Bronchial epithelial cell (primary cell): ENCODE results near the gene ZBP1. TPM values are rescaled to one million over a fixed set of nuclear protein-coding genes. Genes with fewer than 3 reads are reported as not detected.
A peak's percentile ranks its signal among the peaks of the same experiment; 100 is the strongest.

ENCODE experiments used
- DNase-seq: peaks from one replicate; pipeline ENCODE4 v3.0.0-alpha.2; 2010; ENCODE audit warnings: low read depth
- FAIRE-seq: peaks from 2 replicates; lab custom pipeline; 2011; peaks lifted over from hg19 to GRCh38; lab: Jason Lieb, UNC
- H3K27me3 ChIP-seq: 2 replicates; pipeline ENCODE4 v1.5.1; 2011; ENCODE audit warnings: low read length; ENCODE audit not compliant: control insufficient read depth, insufficient read depth
- H3K36me3 ChIP-seq: 2 replicates; pipeline ENCODE4 v1.5.1; 2011; ENCODE audit warnings: low read length; ENCODE audit not compliant: control insufficient read depth, insufficient read depth
- H3K4me3 ChIP-seq: 2 replicates; pipeline ENCODE4 v1.5.1; 2011; ENCODE audit warnings: mild to moderate bottlenecking, low read depth, low read length, control low read depth
- total RNA-seq: library from RNA; depleted of rRNA; stranded (reverse); fragments of >200 nt; gene quantifications from 2 replicates; pipeline ENCODE4 v1.2.1, GENCODE V29; 2014
- TF ChIP-seq, protein P1 (sequence below): IDR thresholded peaks from 2 replicates; pipeline ENCODE4 v1.5.1; 2011; ENCODE audit warnings: mild to moderate bottlenecking, moderate library complexity, low read length, control low read depth, inconsistent platforms; ENCODE audit not compliant: insufficient read depth, severe bottlenecking

ZBP1 gene
- total RNA-seq, 1 donor from 2014 or later, result not detected

GRCh38 chr20:57628047-57628961 lies 8.1 kb upstream of the ZBP1 start:
- DNase-seq (peak; percentile 29), FAIRE-seq (no peak)
- TF ChIP-seq, protein P1, sequence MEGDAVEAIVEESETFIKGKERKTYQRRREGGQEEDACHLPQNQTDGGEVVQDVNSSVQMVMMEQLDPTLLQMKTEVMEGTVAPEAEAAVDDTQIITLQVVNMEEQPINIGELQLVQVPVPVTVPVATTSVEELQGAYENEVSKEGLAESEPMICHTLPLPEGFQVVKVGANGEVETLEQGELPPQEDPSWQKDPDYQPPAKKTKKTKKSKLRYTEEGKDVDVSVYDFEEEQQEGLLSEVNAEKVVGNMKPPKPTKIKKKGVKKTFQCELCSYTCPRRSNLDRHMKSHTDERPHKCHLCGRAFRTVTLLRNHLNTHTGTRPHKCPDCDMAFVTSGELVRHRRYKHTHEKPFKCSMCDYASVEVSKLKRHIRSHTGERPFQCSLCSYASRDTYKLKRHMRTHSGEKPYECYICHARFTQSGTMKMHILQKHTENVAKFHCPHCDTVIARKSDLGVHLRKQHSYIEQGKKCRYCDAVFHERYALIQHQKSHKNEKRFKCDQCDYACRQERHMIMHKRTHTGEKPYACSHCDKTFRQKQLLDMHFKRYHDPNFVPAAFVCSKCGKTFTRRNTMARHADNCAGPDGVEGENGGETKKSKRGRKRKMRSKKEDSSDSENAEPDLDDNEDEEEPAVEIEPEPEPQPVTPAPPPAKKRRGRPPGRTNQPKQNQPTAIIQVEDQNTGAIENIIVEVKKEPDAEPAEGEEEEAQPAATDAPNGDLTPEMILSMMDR, result no peak
- H3K4me3 ChIP-seq, result no peak overlapping the region
- no peaks in the 10 kb centered on the region for H3K27me3 ChIP-seq
- H3K36me3 ChIP-seq, result no peaks in the 10 kb centered on the region

GRCh38 chr20:57627339-57627738 lies 7.1 kb upstream of the ZBP1 start:
- FAIRE-seq, result no peak
- DNase-seq, result no peak
- TF ChIP-seq, protein P1, result no peak
- no peaks in the 10 kb centered on the region for H3K36me3 ChIP-seq
- H3K27me3 ChIP-seq, result no peaks in the 10 kb centered on the region
- no peak overlapping the region for H3K4me3 ChIP-seq

DNA sequence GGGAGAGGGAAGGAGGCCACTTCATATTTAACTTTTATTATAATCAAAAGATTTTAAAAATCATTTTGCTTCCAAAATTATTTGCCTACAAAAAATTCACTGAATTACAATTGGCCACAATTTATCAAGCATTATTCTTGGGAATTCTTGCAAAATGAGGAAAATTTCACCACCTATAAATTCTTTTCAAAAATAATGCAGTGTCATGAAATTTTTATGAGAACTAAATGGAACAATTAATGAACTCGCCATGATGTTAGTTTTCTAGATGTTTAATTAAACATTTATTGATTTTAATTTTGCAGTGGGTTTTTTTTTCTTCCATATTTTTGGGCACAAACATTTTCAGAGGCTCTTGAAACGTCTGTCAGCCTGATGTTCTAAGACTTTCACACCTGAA lies 5.8 kb upstream of the ZBP1 start:
- H3K4me3 ChIP-seq, result no peak overlapping the region
- H3K36me3 ChIP-seq, result no peaks in the 10 kb centered on the region
- no peaks in the 10 kb centered on the region for H3K27me3 ChIP-seq
- no peak for FAIRE-seq
- TF ChIP-seq, protein P1, result no peak
- no peak for DNase-seq

- FAIRE-seq (no peak), DNase-seq (no peak)
- Histone ChIP-seq H3K36me3 (no peaks in the 10 kb centered on the region), H3K4me3 (no peak overlapping the region), H3K27me3 (no peaks in the 10 kb centered on the region)
- TF ChIP-seq, protein P1, result no peak
Observed at GRCh38 chr20:57625181-57625958, 5.1 kb upstream of the ZBP1 start.

DNA sequence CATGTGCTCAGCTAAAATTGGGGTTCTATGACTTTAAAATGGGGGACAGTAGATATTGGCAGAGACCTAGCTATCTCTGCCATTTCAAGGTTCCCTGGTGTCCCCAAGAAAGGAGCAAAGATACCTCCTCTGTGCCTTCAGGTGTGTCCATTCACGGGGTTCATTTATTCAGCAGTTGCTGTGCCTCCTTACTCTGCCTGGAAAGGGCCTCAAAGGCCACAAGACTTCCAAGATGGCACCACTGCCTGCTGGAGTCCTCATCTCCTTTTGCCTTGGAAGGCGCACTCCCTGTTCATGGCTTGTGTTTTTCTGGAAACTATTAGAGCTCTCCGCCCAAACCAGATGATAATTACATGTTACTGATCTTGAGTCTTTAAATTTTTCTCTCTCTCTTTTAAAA lies 3.9 kb upstream of the ZBP1 start:
- DNase-seq (no peak), FAIRE-seq (no peak)
- Histone ChIP-seq H3K36me3 (no peaks in the 10 kb centered on the region), H3K27me3 (no peaks in the 10 kb centered on the region), H3K4me3 (no peak overlapping the region)
- TF ChIP-seq, protein P1, result no peak
